Immature natural killer cell (primary cell): ENCODE data around the gene PGLYRP3. TPM values are rescaled to one million over a fixed set of nuclear protein-coding genes. Genes with fewer than 3 reads are reported as not detected.
A peak's percentile ranks its signal among the peaks of the same experiment; 100 is the strongest.

ENCODE experiments used
- DNase-seq, 3 donors: peaks; one replicate each; pipeline ENCODE4 v3.0.0; 2022; ENCODE audit warnings: mixed read lengths in 1 of 3
- H3K27ac Mint-ChIP-seq, 6 donors: one replicate each; pipeline ENCODE4 v1.8.0; 2020; ENCODE audit warnings: mixed read lengths in 6 of 6, mild to moderate bottlenecking in 5 of 6, inconsistent platforms in 4 of 6, moderate library complexity in 3 of 6
- H3K27me3 Mint-ChIP-seq, 3 donors: one replicate each; pipeline ENCODE4 v1.8.0; 2020 to 2021; ENCODE audit warnings: low read depth in 3 of 3, mild to moderate bottlenecking in 3 of 3, mixed read lengths in 3 of 3, moderate library complexity in 3 of 3, inconsistent platforms in 1 of 3
- H3K36me3 Mint-ChIP-seq, 3 donors: one replicate each; pipeline ENCODE4 v1.8.0; 2020; ENCODE audit warnings: mixed read lengths in 3 of 3, inconsistent platforms in 2 of 3, mild to moderate bottlenecking in 2 of 3
- H3K4me1 Mint-ChIP-seq, 2 donors: one replicate each; pipeline ENCODE4 v1.8.0; 2020; ENCODE audit warnings: inconsistent platforms in 2 of 2, mild to moderate bottlenecking in 2 of 2, mixed read lengths in 2 of 2, moderate library complexity in 1 of 2
- H3K4me3 Mint-ChIP-seq, 5 donors: one replicate each; pipeline ENCODE4 v1.8.0; 2020; ENCODE audit warnings: mild to moderate bottlenecking in 5 of 5, mixed read lengths in 5 of 5, inconsistent platforms in 3 of 5, moderate library complexity in 3 of 5
- H3K9me3 Mint-ChIP-seq, 6 donors: one replicate each; pipeline ENCODE4 v1.8.0; 2020; ENCODE audit warnings: mild to moderate bottlenecking in 6 of 6, mixed read lengths in 6 of 6, inconsistent platforms in 4 of 6, moderate library complexity in 3 of 6
- polyA plus RNA-seq, 3 donors: library from polyadenylated mRNA; unstranded; fragments of 300-500 nt; fragmentation: Illumina TruSeq; gene quantifications; one replicate each; pipeline ENCODE4 v1.2.3, GENCODE V29; 2021

PGLYRP3 gene
- polyA plus RNA-seq, 3 donors from 2014 or later = not detected

- DNase-seq = no peak
- Mint-ChIP-seq H3K9me3 (no peaks in the 10 kb centered on the region), H3K4me1 (peaks cover under 1% of the 10 kb centered on the region in 2 donors), H3K36me3 (no peaks in the 10 kb centered on the region), H3K27ac (no peak overlapping the region), H3K4me3 (no peak overlapping the region), H3K27me3 (peaks cover 0 to 2% (median 2%) of the 10 kb centered on the region in 3 donors)
Measured at GRCh38 chr1:153288634-153289275, 24.0 kb downstream of the PGLYRP3 start.

GRCh38 chr1:153277852-153278251 is 34.9 kb downstream of the PGLYRP3 start:
- Mint-ChIP-seq H3K27ac (no peak overlapping the region), H3K36me3 (no peaks in the 10 kb centered on the region), H3K27me3 (peaks cover 2 to 7% (median 3%) of the 10 kb centered on the region in 3 donors)

GRCh38 chr1:153272186-153272585 is 40.6 kb downstream of the PGLYRP3 start:
- Mint-ChIP-seq H3K27ac (no peak overlapping the region), H3K9me3 (no peaks in the 10 kb centered on the region), H3K36me3 (no peaks in the 10 kb centered on the region), H3K4me3 (no peak overlapping the region), H3K27me3 (peaks cover 2 to 15% (median 4%) of the 10 kb centered on the region in 3 donors), H3K4me1 (no peaks in the 10 kb centered on the region)
- DNase-seq = no peak

More at GRCh38 chr1:153277852-153278251, 34.9 kb downstream of the PGLYRP3 start:
- DNase-seq = no peak
- no peaks in the 10 kb centered on the region for H3K9me3 Mint-ChIP-seq
- no peaks in the 10 kb centered on the region for H3K4me1 Mint-ChIP-seq
- no peak overlapping the region for H3K4me3 Mint-ChIP-seq

GRCh38 chr1:153271711-153272110 is 41.0 kb downstream of the PGLYRP3 start:
- Mint-ChIP-seq H3K4me3 (no peak overlapping the region), H3K9me3 (no peaks in the 10 kb centered on the region), H3K27ac (no peak overlapping the region), H3K4me1 (no peaks in the 10 kb centered on the region), H3K36me3 (no peaks in the 10 kb centered on the region), H3K27me3 (peaks cover under 1 to 15% (median 4%) of the 10 kb centered on the region in 3 donors)
- DNase-seq = no peak

- Mint-ChIP-seq H3K36me3 (no peaks in the 10 kb centered on the region), H3K27me3 (peaks cover 14 to 44% (median 21%) of the 10 kb centered on the region in 3 donors), H3K4me3 (no peak overlapping the region), H3K27ac (no peak overlapping the region), H3K9me3 (no peaks in the 10 kb centered on the region), H3K4me1 (peaks cover 19 to 23% of the 10 kb centered on the region in 2 donors)
- no peak for DNase-seq
Measured at GRCh38 chr1:153265457-153265856, 47.3 kb downstream of the PGLYRP3 start.

GRCh38 chr1:153262462-153263157 is 50.1 kb downstream of the PGLYRP3 start:
- H3K27ac Mint-ChIP-seq = no peak overlapping the region
- H3K4me1 Mint-ChIP-seq = peaks cover 24 to 31% of the 10 kb centered on the region in 2 donors
- H3K27me3 Mint-ChIP-seq = peaks cover 17 to 42% (median 17%) of the 10 kb centered on the region in 3 donors
- H3K9me3 Mint-ChIP-seq = no peaks in the 10 kb centered on the region
- no peaks in the 10 kb centered on the region for H3K36me3 Mint-ChIP-seq
- H3K4me3 Mint-ChIP-seq = peak overlapping the region; percentile 58 to 86 (median 71)
- DNase-seq = no peak

- DNase-seq = no peak
Measured at GRCh38 chr1:153262070-153262366, 50.7 kb downstream of the PGLYRP3 start.

GRCh38 chr1:153261281-153262069 is 51.3 kb downstream of the PGLYRP3 start:
- Mint-ChIP-seq H3K36me3 (no peaks in the 10 kb centered on the region), H3K4me1 (peaks cover 24 to 31% of the 10 kb centered on the region in 2 donors), H3K9me3 (no peaks in the 10 kb centered on the region), H3K27me3 (peaks cover 15 to 45% (median 17%) of the 10 kb centered on the region in 3 donors), H3K4me3 (peak overlapping the region; percentile 58 to 86 (median 71)), H3K27ac (no peak overlapping the region)
- DNase-seq = peak; percentile 10 to 16 (median 16)

More at GRCh38 chr1:153262070-153262366, 50.7 kb downstream of the PGLYRP3 start:
- Mint-ChIP-seq H3K27me3 (peaks cover 17 to 45% (median 17%) of the 10 kb centered on the region in 3 donors), H3K36me3 (no peaks in the 10 kb centered on the region), H3K4me1 (peaks cover 24 to 31% of the 10 kb centered on the region in 2 donors), H3K4me3 (peak overlapping the region; percentile 58 to 86 (median 71)), H3K27ac (no peak overlapping the region), H3K9me3 (no peaks in the 10 kb centered on the region)

GRCh38 chr1:153260585-153261280 is 52.0 kb downstream of the PGLYRP3 start:
- no peaks in the 10 kb centered on the region for H3K36me3 Mint-ChIP-seq
- peak in 2 of 3 donors; percentile 8 to 21 for DNase-seq
- peaks cover 12 to 42% (median 17%) of the 10 kb centered on the region in 3 donors for H3K27me3 Mint-ChIP-seq
- peak overlapping the region; percentile 57 to 83 (median 66) for H3K4me3 Mint-ChIP-seq
- H3K9me3 Mint-ChIP-seq = no peaks in the 10 kb centered on the region
- peaks cover 24 to 31% of the 10 kb centered on the region in 2 donors for H3K4me1 Mint-ChIP-seq
- peak overlapping the region in 2 of 6 donors; percentile 33 to 42 for H3K27ac Mint-ChIP-seq

GRCh38 chr1:153259387-153259786 is 53.4 kb downstream of the PGLYRP3 start, which contains the start of gene LORICRIN:
TSS of gene LORICRIN (plus strand) at chr1:153259687. CDS start at chr1:153260950, 1,263 bp downstream.
- Mint-ChIP-seq H3K9me3 (peaks cover 0 to 1% (median 0%) of the 10 kb centered on the region in 6 donors), H3K27me3 (peaks cover 14 to 35% (median 18%) of the 10 kb centered on the region in 3 donors), H3K36me3 (no peaks in the 10 kb centered on the region), H3K4me3 (peak within 1 kb of the TSS; percentile 57 to 83 (median 66)), H3K27ac (peak within 1 kb of the TSS in 2 of 6 donors; percentile 33 to 42), H3K4me1 (peaks cover 24 to 31% of the 10 kb centered on the region in 2 donors)
- DNase-seq = no peak

- no peak for DNase-seq
Measured at GRCh38 chr1:153253693-153254092, 59.1 kb downstream of the PGLYRP3 start.

GRCh38 chr1:153253076-153253475 is 59.7 kb downstream of the PGLYRP3 start:
- H3K4me3 Mint-ChIP-seq = no peak overlapping the region
- no peaks in the 10 kb centered on the region for H3K36me3 Mint-ChIP-seq
- H3K27me3 Mint-ChIP-seq = peaks cover 2 to 23% (median 7%) of the 10 kb centered on the region in 3 donors
- H3K27ac Mint-ChIP-seq = no peak overlapping the region
- DNase-seq = no peak
- H3K9me3 Mint-ChIP-seq = peaks cover 0 to 4% (median 0%) of the 10 kb centered on the region in 6 donors
- H3K4me1 Mint-ChIP-seq = no peaks in the 10 kb centered on the region

More at GRCh38 chr1:153253693-153254092, 59.1 kb downstream of the PGLYRP3 start:
- H3K36me3 Mint-ChIP-seq = no peaks in the 10 kb centered on the region
- H3K27me3 Mint-ChIP-seq = peaks cover 2 to 23% (median 7%) of the 10 kb centered on the region in 3 donors
- no peak overlapping the region for H3K4me3 Mint-ChIP-seq
- H3K4me1 Mint-ChIP-seq = no peaks in the 10 kb centered on the region
- H3K9me3 Mint-ChIP-seq = peaks cover 0 to 4% (median 0%) of the 10 kb centered on the region in 6 donors
- no peak overlapping the region for H3K27ac Mint-ChIP-seq

GRCh38 chr1:153251988-153252387 is 60.8 kb downstream of the PGLYRP3 start:
- H3K4me3 Mint-ChIP-seq = no peak overlapping the region
- no peak for DNase-seq
- no peaks in the 10 kb centered on the region for H3K36me3 Mint-ChIP-seq
- peaks cover 2 to 19% (median 7%) of the 10 kb centered on the region in 3 donors for H3K27me3 Mint-ChIP-seq
- no peaks in the 10 kb centered on the region for H3K4me1 Mint-ChIP-seq
- peaks cover 0 to 4% (median 0%) of the 10 kb centered on the region in 6 donors for H3K9me3 Mint-ChIP-seq
- H3K27ac Mint-ChIP-seq = no peak overlapping the region
